Activated naive CD4-positive, alpha-beta T cell treated with anti-CD3 and anti-CD28 coated beads for 36 hours (primary cell): ENCODE measurements around the gene TCHP. TPM values are rescaled to one million over a fixed set of nuclear protein-coding genes. Genes with fewer than 3 reads are reported as not detected.
"Not testable (repeated sequence)": the region's sequence is repeated elsewhere in the genome, so short reads cannot be mapped to it uniquely, and the experiment has no call there.

Experiments
- CTCF ChIA-PET: fragments of 350-600 bp; sonication (Branson Sonifier 250); formaldehyde crosslinking; loops from one replicate; lab custom pipeline; 2021; ENCODE audit warnings: antibody characterized with exemption; lab: Charles Lee
- DNase-seq: peaks from one replicate; pipeline ENCODE4 v3.0.0-alpha.2; 2020
- H3K27ac Mint-ChIP-seq: one replicate; pipeline ENCODE4 v1.8.0; 2021; ENCODE audit warnings: mild to moderate bottlenecking, mixed read lengths
- H3K27me3 Mint-ChIP-seq: one replicate; pipeline ENCODE4 v1.8.0; 2021; ENCODE audit warnings: low read depth, mixed read lengths
- H3K36me3 Mint-ChIP-seq: one replicate; pipeline ENCODE4 v1.8.0; 2021; ENCODE audit warnings: low read depth, mixed read lengths
- H3K4me1 Mint-ChIP-seq: one replicate; pipeline ENCODE4 v1.8.0; 2021; ENCODE audit warnings: low read depth, mixed read lengths
- H3K4me3 Mint-ChIP-seq: one replicate; pipeline ENCODE4 v1.8.0; 2021; ENCODE audit warnings: mild to moderate bottlenecking, moderate library complexity, mixed read lengths
- H3K9me3 Mint-ChIP-seq: one replicate; pipeline ENCODE4 v1.8.0; 2021; ENCODE audit warnings: mixed read lengths
- intact Hi-C: fragments of 100-400 bp; cut with micrococcal nuclease; formaldehyde crosslinking; loops from one replicate; pipeline ENCODE4 v1.15.1; 2023
- total RNA-seq, 2 experiments: library from RNA; stranded (reverse); gene quantifications; one replicate each; pipeline ENCODE4 v1.2.3, GENCODE V29; 2021

Gene TCHP
- total RNA-seq, 2 experiments from 2014 or later = 19.6 to 20.9 TPM

DNA sequence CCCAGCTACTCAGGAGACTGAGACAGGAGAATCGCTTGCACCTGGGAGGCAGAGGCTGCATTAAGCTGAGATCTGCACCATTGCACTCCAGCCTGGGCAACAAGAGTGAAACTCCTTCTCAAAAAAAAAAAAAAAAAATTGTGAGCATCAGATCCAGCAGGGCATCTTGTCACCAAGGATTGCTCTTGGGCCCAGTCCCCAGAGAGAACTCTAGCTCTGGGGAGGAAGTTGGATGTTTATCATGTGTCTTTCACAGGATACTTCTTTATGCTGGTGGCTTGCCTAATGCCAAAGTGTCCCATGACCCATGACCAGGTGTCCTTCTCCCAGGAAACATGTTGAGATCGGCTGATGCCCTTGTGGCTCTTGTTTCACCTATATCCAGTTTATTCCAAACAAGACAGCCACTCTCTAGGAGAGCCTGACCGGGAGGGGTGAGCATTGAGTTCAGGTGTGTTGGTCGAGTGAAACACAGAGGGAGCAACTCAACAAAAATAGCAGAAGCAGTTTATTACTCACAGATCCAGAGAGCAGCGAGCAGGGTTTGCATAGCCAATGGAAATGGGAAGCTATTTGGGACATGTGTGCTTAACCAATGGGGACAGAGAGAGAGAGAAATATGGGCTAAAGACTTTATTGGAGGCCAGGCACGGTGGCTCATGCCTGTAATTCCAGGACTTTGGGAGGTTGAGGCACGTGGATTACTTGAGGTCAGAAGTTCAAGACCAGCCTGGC is 6.6 kb upstream of the TCHP start:
- no peak for DNase-seq
- H3K4me1 Mint-ChIP-seq = peaks cover 23% of the 10 kb centered on the region
- no peak overlapping the region for H3K4me3 Mint-ChIP-seq
- no peaks in the 10 kb centered on the region for H3K36me3 Mint-ChIP-seq
- intact Hi-C loops = no loop called here
- CTCF ChIA-PET = interaction anchor here (0.6 kb wide), 1 partner anchor 538 kb away, joined by 3 read pairs; no protein-coding TSS in a partner anchor
- no peaks in the 10 kb centered on the region for H3K9me3 Mint-ChIP-seq
- H3K27ac Mint-ChIP-seq = no peak overlapping the region
- H3K27me3 Mint-ChIP-seq = no peaks in the 10 kb centered on the region

DNA sequence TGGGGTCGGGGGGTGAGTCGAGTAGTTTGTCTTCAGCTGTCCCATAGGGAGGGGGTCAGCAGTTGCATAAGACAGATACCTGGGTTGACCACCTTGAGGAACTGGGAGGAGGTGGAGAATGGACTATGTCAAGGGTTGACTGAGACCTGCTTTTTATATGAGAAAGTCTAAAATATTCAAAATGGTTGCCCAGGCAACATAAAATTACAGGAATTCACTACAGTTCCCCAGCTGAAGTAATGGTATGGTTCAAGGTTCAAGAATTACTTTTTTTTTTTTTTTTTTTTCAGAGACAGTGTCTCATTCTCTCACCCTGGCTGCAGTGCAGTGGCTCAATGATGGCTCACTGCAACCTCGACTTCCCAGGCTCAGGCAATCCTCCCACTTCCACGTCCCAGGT is 5.1 kb upstream of the TCHP start:
- Mint-ChIP-seq H3K27ac (no peak overlapping the region), H3K4me3 (no peak overlapping the region), H3K36me3 (no peaks in the 10 kb centered on the region), H3K9me3 (no peaks in the 10 kb centered on the region), H3K27me3 (no peaks in the 10 kb centered on the region), H3K4me1 (peaks cover 14% of the 10 kb centered on the region)
- CTCF ChIA-PET = interaction anchor here (0.6 kb wide), 2 partner anchors 297 to 500 kb away, joined by 3 to 4 read pairs; no protein-coding TSS in a partner anchor
- no peak for DNase-seq
- intact Hi-C loops = no loop called here

DNA sequence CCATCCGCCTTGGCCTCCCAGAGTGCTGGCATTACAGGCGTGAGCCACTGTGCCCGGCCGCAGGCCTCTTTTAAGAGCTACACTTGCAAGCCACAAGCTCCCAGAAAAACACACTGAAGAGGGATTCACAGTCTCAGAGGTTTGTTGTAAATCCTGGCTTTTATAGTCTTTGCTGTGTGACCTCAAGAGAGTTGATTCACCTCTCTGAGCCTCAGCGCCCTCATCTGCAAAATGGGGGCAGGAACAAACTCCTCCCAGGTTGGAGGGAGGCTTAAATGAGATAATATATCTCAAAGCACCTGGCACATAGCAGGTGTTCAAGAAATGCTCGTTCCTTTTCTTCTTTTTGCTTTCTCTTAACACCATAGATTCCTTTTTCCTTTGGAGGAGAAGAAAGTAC is 3.9 kb upstream of the TCHP start:
- Mint-ChIP-seq H3K36me3 (no peaks in the 10 kb centered on the region), H3K27me3 (no peaks in the 10 kb centered on the region), H3K4me1 (peaks cover 19% of the 10 kb centered on the region), H3K27ac (no peak overlapping the region), H3K9me3 (no peaks in the 10 kb centered on the region), H3K4me3 (no peak overlapping the region)
- intact Hi-C loops = no loop called here
- DNase-seq = no peak
- CTCF ChIA-PET = interaction anchor here (0.6 kb wide), 2 partner anchors 43 to 89 kb away, joined by 3 to 4 read pairs; no protein-coding TSS in a partner anchor

DNA sequence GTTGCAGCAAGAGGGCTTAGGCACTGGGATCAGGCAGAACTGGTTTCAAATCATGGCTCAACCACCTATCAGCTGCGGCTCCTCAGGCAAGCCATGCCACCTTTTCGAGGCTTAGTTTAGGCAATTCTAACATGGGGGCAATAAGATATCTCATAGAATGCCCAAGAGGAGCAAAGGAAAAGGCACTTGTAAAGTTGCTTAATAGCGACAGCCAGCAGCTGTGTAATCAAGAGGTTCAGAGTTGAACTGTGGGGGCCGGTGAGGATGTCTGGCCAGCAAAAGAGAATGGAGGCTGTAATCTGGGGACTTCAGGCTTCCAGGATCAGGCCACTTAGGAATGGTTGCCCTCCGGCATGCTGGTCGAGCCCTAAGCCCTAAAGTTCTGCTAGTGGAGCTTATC is 3.0 kb upstream of the TCHP start:
- Mint-ChIP-seq H3K9me3 (no peaks in the 10 kb centered on the region), H3K4me3 (no peak overlapping the region), H3K4me1 (peaks cover 27% of the 10 kb centered on the region), H3K27ac (no peak overlapping the region), H3K36me3 (no peaks in the 10 kb centered on the region), H3K27me3 (no peaks in the 10 kb centered on the region)
- intact Hi-C loops = no loop called here
- CTCF ChIA-PET = no interaction called here
- DNase-seq = no peak

DNA sequence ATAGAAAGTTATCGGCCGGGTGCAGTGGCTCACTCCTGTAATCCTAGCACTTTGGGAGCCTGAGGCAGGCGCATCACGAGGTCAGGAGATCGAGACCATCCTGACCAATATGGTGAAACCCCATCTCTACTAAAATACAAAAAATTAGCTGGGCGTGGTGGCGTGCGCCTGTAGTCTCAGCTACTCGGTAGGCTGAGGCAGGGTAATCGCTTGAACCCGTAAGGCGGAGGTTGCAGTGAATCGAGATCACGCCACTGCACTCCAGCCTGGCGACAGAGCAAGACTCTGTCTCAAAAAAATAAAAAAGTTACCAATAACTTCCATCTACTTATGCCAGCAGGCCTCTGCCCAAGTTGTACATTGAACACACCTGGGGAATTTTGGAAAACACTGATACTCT is 729 bp upstream of the TCHP start:
- H3K27me3 Mint-ChIP-seq, H3K36me3 Mint-ChIP-seq, intact Hi-C loops, H3K9me3 Mint-ChIP-seq, DNase-seq: not testable (repeated sequence)
- peaks cover 21% of the 10 kb centered on the region for H3K4me1 Mint-ChIP-seq
- CTCF ChIA-PET = interaction anchor here (1.0 kb wide), 1 partner anchor 11 kb away, joined by 4 read pairs; no protein-coding TSS in a partner anchor
- H3K27ac Mint-ChIP-seq = peak overlapping the region; percentile 97
- H3K4me3 Mint-ChIP-seq = peak overlapping the region; percentile 94

DNA sequence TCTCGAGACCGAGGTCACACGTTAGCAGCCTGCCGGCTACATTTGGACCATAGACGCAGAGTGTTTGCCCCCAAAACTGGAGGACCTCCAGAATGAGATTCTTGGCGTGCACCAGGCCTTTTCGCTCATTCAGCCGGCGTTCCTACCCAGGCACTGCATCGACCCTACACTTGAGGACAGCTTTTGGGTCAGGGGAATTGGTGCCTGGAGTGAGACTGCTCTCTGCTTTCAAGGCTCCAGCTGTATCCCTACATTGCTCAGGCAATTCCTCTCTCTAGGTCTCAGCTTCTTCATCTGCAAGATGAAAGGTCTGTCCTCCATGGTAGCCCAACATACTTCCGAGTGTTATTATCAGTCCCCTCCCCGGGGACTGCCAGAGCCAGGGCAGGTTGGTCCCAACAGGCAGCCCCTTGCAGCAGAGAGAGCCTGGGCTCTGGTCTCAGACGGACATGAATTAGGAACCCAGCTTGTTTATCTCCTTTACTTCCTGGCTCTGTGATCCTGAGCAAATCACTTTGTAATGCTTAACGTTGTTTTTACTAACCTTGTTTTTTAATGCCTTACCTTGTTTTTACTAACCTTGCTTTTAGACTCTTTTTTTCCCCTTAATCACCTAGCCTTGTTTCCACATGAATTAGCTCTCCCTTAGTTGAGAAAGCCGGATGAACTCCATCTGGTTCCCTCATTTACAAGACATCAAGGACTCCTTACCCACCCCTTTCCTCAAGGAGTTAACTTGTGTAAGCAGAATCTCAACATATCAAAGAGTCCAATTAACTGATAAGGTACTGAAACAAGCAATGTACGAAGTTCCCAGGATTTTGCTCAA is 892 bp downstream of the TCHP start:
- Mint-ChIP-seq H3K27ac (peak overlapping the region; percentile 37), H3K4me1 (peaks cover 21% of the 10 kb centered on the region), H3K4me3 (peak overlapping the region; percentile 94), H3K36me3 (peaks cover 17% of the 10 kb centered on the region), H3K27me3 (no peaks in the 10 kb centered on the region), H3K9me3 (no peaks in the 10 kb centered on the region)
- intact Hi-C loops = loop anchor here (1.0 kb wide), 3 partner anchors 13 to 147 kb away; partner anchors contain the start of gene C12orf76
- DNase-seq = no peak
- CTCF ChIA-PET = interaction anchor here (0.5 to 1.3 kb wide), 6 partner anchors 14 to 537 kb away, joined by 3 to 5 read pairs (median 3); no protein-coding TSS in a partner anchor

DNA sequence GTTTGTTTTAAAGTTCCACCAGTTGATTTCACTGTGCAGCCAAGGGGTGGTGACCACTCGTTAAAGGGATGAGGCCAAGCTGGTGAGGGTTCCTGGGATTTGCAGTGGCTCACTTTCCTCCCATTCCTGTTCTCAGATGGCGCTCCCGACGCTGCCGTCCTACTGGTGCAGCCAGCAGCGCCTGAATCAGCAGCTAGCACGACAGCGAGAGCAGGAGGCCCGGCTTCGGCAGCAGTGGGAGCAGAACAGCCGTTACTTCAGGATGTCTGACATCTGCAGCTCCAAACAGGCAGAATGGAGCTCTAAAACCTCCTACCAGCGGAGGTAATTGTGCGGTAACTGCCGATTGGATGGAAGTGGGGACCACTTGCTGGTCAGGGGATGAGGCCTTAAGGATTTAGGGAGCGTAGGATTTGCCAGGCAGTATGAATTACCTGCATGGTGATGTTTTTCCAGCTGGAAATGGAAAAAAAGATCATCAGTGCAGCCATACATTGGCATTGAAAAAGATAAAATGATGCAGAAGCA is 2.9 kb downstream of the TCHP start:
- H3K36me3 Mint-ChIP-seq = peaks cover 27% of the 10 kb centered on the region

DNA sequence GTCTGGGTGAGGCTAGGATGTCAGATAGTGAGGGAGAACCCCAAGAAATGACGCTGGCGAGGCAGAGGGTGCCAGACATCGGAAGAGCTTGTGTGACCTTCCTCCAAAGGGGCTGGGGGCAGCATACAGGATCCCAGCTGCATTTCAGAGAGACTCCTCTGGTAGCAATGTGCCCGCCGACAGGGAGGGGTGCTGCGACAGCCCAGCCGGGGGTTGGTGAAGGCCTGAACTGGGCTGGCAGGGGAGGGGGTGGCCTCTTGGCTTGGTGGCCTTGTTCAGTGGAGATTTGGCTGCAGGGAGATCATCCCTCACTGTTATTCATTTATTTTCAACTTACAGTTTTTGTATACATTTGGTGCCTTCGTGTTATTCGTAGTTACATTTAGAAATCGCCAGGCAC is 5.2 kb downstream of the TCHP start:
- Mint-ChIP-seq H3K27me3 (no peaks in the 10 kb centered on the region), H3K36me3 (peaks cover 40% of the 10 kb centered on the region), H3K27ac (peak overlapping the region; percentile 9), H3K9me3 (no peaks in the 10 kb centered on the region), H3K4me3 (no peak overlapping the region), H3K4me1 (peaks cover 15% of the 10 kb centered on the region)
- intact Hi-C loops = no loop called here
- CTCF ChIA-PET = interaction anchor here (1.6 kb wide), 1 partner anchor 100 kb away, joined by 5 read pairs; no protein-coding TSS in a partner anchor
- no peak for DNase-seq

More for the DNA sequence above, 2.9 kb downstream of the TCHP start:
- intact Hi-C loops = no loop called here
- H3K9me3 Mint-ChIP-seq = no peaks in the 10 kb centered on the region
- DNase-seq = no peak
- H3K27ac Mint-ChIP-seq = no peak overlapping the region
- H3K27me3 Mint-ChIP-seq = no peaks in the 10 kb centered on the region
- H3K4me1 Mint-ChIP-seq = peaks cover 21% of the 10 kb centered on the region
- CTCF ChIA-PET = no interaction called here
- no peak overlapping the region for H3K4me3 Mint-ChIP-seq

DNA sequence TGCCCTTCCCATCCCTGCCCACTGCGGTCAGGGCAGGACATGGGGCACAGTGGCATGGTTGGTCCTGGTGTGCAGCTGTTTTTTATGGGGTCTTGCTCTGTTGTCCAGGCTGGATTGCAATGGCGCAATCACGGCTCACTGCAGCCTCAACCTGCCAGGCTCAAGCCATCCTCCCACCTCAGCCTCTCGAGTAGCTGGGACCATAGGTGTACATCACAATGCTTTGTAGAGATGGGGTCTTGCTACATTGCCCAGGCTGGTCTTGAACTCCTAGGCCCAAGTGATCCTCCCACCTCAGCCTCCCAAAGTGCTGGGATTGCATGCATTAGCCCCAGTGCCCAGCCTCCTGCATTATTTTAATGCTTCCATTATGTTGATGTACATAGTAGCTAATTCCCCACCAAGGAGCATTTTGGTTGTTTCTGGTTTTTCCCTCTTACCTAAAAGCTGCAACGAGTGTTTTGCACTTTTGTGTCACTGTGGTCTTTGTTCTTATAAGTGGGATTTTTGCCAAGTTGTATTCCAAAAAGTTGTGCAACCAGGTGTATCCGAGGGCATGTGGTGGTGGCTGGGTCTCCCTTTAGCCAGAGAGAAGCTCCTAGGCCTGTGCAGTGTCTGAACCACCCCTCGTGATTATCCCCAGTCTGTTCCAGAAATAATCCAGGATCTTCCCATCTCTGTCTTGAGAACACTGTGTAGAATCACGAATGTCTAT is 10.3 kb downstream of the TCHP start:
- CTCF ChIA-PET = interaction anchor here (1.1 to 1.3 kb wide), 3 partner anchors 11 to 65 kb away, joined by 4 read pairs; no protein-coding TSS in a partner anchor
- Mint-ChIP-seq H3K36me3 (peaks cover 42% of the 10 kb centered on the region), H3K27me3 (no peaks in the 10 kb centered on the region), H3K4me3 (no peak overlapping the region), H3K4me1 (no peaks in the 10 kb centered on the region), H3K27ac (no peak overlapping the region), H3K9me3 (no peaks in the 10 kb centered on the region)
- no peak for DNase-seq
- intact Hi-C loops = no loop called here

DNA sequence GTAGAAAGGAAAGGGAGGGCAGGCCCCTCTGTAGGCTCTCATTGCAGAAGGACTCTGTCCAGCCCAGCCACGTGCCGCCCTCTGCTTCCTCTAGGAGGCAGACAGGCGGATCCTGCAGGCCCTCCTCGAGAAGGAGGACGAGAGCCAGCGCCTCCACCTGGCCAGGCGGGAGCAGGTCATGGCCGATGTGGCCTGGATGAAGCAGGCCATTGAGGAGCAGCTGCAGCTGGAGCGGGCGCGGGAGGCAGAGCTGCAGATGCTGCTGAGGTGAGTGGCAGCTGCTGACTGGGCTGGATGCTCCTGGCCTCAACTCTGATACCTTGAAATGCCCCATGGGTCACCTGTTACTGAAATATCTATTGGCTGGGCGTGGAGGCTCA is 10.9 kb downstream of the TCHP start:
- no peak overlapping the region for H3K4me3 Mint-ChIP-seq
- H3K9me3 Mint-ChIP-seq = no peaks in the 10 kb centered on the region
- H3K27ac Mint-ChIP-seq = no peak overlapping the region
- no peaks in the 10 kb centered on the region for H3K27me3 Mint-ChIP-seq
- peaks cover 39% of the 10 kb centered on the region for H3K36me3 Mint-ChIP-seq
- intact Hi-C loops = no loop called here
- DNase-seq = peak; percentile 23
- H3K4me1 Mint-ChIP-seq = no peaks in the 10 kb centered on the region
- CTCF ChIA-PET = interaction anchor here (1.1 to 1.3 kb wide), 2 partner anchors 12 to 32 kb away, joined by 4 read pairs; no protein-coding TSS in a partner anchor

DNA sequence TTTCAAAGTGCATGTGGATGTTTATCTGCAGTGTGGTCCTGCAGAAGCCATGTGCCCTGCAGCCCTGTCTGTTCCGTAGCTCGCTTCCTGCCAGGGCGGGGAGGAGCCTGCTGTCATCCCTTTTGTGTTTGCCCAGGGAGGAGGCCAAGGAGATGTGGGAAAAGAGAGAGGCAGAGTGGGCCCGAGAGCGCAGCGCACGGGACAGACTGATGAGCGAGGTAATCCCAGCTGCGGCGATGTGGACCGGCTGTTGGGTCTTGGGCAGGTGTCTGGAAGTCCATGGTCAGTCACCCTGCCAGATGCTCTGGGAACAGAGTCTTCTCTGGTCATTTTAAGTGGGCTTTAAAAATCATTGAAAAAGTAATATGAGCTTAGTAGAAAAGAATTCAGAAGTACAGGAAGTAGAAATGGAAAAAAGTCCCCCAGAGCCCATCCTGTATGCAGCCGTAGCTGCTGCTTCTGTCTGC is 12.8 kb downstream of the TCHP start:
- H3K4me3 Mint-ChIP-seq = no peak overlapping the region
- peaks cover 33% of the 10 kb centered on the region for H3K36me3 Mint-ChIP-seq
- no peaks in the 10 kb centered on the region for H3K9me3 Mint-ChIP-seq
- no peaks in the 10 kb centered on the region for H3K4me1 Mint-ChIP-seq
- no peaks in the 10 kb centered on the region for H3K27me3 Mint-ChIP-seq
- peak overlapping the region; percentile 36 for H3K27ac Mint-ChIP-seq
- intact Hi-C loops = no loop called here
- CTCF ChIA-PET = interaction anchor here (1.1 kb wide), 1 partner anchor 67 kb away, joined by 4 read pairs; no protein-coding TSS in a partner anchor
- DNase-seq = no peak
